Measurements from ENCODE around the gene ETV4. TPM values are rescaled to one million over a fixed set of nuclear protein-coding genes. Genes with fewer than 3 reads are reported as not detected.

ETV4 gene
- 0.37 TPM for total RNA-seq
- long read RNA-seq = 0 reads

- intact Hi-C loops (cut with micrococcal nuclease) = no loop called here
- DNase-seq = peak; percentile 95
- peak; percentile 94 for ATAC-seq
These were observed at the start of gene ETV4 for GRCh38 chr17:43546319-43547188. ETV4 (minus strand) TSS chr17:43546340; CDS start chr17:43545617, 723 bp downstream.

GRCh38 chr17:43595466-43595865 lies 49.3 kb upstream of the ETV4 start:
- intact Hi-C loops (cut with micrococcal nuclease) = no loop called here
- DNase-seq = no peak
- no peak for ATAC-seq

- DNase-seq (peak; percentile 86), ATAC-seq (peak; percentile 88)
- intact Hi-C loops (cut with micrococcal nuclease) = no loop called here
These were observed 45.8 kb upstream of the ETV4 start for GRCh38 chr17:43591779-43592562.

- ATAC-seq (no peak), DNase-seq (no peak)
- intact Hi-C loops (cut with micrococcal nuclease) = no loop called here
These were observed 44.9 kb upstream of the ETV4 start for GRCh38 chr17:43591001-43591400.

GRCh38 chr17:43588664-43589435 lies 42.7 kb upstream of the ETV4 start:
- peak; percentile 32 for DNase-seq
- ATAC-seq = peak; percentile 38
- intact Hi-C loops (cut with micrococcal nuclease) = no loop called here

- intact Hi-C loops (cut with micrococcal nuclease) = no loop called here
- DNase-seq = no peak
- ATAC-seq = peak; percentile 32
These were observed 42.0 kb upstream of the ETV4 start for GRCh38 chr17:43588121-43588520.

GRCh38 chr17:43587647-43588046 lies 41.5 kb upstream of the ETV4 start:
- no peak for ATAC-seq
- intact Hi-C loops (cut with micrococcal nuclease) = no loop called here
- no peak for DNase-seq

- DNase-seq (no peak), ATAC-seq (no peak)
- intact Hi-C loops (cut with micrococcal nuclease) = no loop called here
These were observed 38.5 kb upstream of the ETV4 start for GRCh38 chr17:43584666-43585102.

GRCh38 chr17:43583332-43583731 lies 37.2 kb upstream of the ETV4 start:
- intact Hi-C loops (cut with micrococcal nuclease) = no loop called here
- DNase-seq = no peak
- ATAC-seq = no peak

- no peak for ATAC-seq
- intact Hi-C loops (cut with micrococcal nuclease) = no loop called here
- DNase-seq = no peak
These were observed 35.5 kb upstream of the ETV4 start for GRCh38 chr17:43581613-43582012.

- intact Hi-C loops (cut with micrococcal nuclease) = no loop called here
- DNase-seq (no peak), ATAC-seq (peak; percentile 16)
These were observed 35.0 kb upstream of the ETV4 start for GRCh38 chr17:43581130-43581529.

- DNase-seq (no peak), ATAC-seq (no peak)
- intact Hi-C loops (cut with micrococcal nuclease) = loop anchor here (10.0 kb wide), 1 partner anchor 55 kb away; no protein-coding TSS in a partner anchor
These were observed 33.5 kb upstream of the ETV4 start for GRCh38 chr17:43579566-43580140.

- intact Hi-C loops (cut with micrococcal nuclease) = loop anchor here (10.0 kb wide), 1 partner anchor 54 kb away; no protein-coding TSS in a partner anchor
- ATAC-seq = peak; percentile 17
- DNase-seq = no peak
These were observed 32.8 kb upstream of the ETV4 start for GRCh38 chr17:43578699-43579565.

- ATAC-seq = peak; percentile 12
- DNase-seq = no peak
- intact Hi-C loops (cut with micrococcal nuclease) = loop anchor here (10.0 kb wide), 1 partner anchor 54 kb away; no protein-coding TSS in a partner anchor
These were observed 32.2 kb upstream of the ETV4 start for GRCh38 chr17:43578404-43578698.

- no peak for ATAC-seq
- DNase-seq = no peak
- intact Hi-C loops (cut with micrococcal nuclease) = loop anchor here (2.0 to 10.0 kb wide), 2 partner anchors 53 to 99 kb away; no protein-coding TSS in a partner anchor
These were observed 31.7 kb upstream of the ETV4 start for GRCh38 chr17:43577664-43578403.

GRCh38 chr17:43576563-43577229 lies 30.6 kb upstream of the ETV4 start:
- peak; percentile 81 for ATAC-seq
- intact Hi-C loops (cut with micrococcal nuclease) = loop anchor here (2.0 to 10.0 kb wide), 2 partner anchors 52 to 100 kb away; no protein-coding TSS in a partner anchor

More at GRCh38 chr17:43576563-43577229, 30.6 kb upstream of the ETV4 start:
- DNase-seq = peak; percentile 72
